Measurements from ENCODE around the gene COLEC12.

COLEC12 gene

GRCh38 chr18:532632-533031, 32.1 kb upstream of the COLEC12 start:
- Histone ChIP-seq H4K91ac (ENCODE audit: low read length) (no peak overlapping the region), H2BK12ac (ENCODE audit: low read length in 2 of 2) (no peak overlapping the region), H3K27ac (ENCODE audit: low read length, poor library complexity, severe bottlenecking) (no peak overlapping the region), H2AK5ac (ENCODE audit: low read length, severe bottlenecking) (no peak overlapping the region), H3K9ac (ENCODE audit: low read length) (no peak overlapping the region), H3K36me3 (ENCODE audit: control insufficient read depth in 1 of 2, insufficient read depth in 2 of 2, low read depth in 1 of 2, low read length in 2 of 2) (no peaks in the 10 kb centered on the region), H3K9me3 (ENCODE audit: control insufficient read depth, low read length) (no peaks in the 10 kb centered on the region), H3K18ac (ENCODE audit: low read depth in 1 of 2, low read length in 2 of 2) (no peak overlapping the region), H2AFZ (ENCODE audit: low read depth, low read length) (no peak overlapping the region), H3K23ac (ENCODE audit: low read length in 2 of 2) (no peak overlapping the region), H3K4me2 (ENCODE audit: low read length, poor library complexity, severe bottlenecking) (no peak overlapping the region), H3K79me1 (replicated peaks; ENCODE audit: low read length, poor library complexity, severe bottlenecking) (no peaks in the 10 kb centered on the region), H2BK15ac (ENCODE audit: low read depth, poor library complexity, severe bottlenecking) (no peak overlapping the region), H4K8ac (ENCODE audit: low read length) (no peak overlapping the region), H3K14ac (ENCODE audit: low read length in 2 of 2) (no peak overlapping the region), H2BK5ac (ENCODE audit: low read depth, low read length, poor library complexity, severe bottlenecking) (no peak overlapping the region), H3K4me3 (ENCODE audit: insufficient read depth in 1 of 2, low read depth in 1 of 2, low read length in 2 of 2) (no peak overlapping the region), H2BK120ac (ENCODE audit: low read depth, low read length) (no peak overlapping the region), H3K27me3 (ENCODE audit: control insufficient read depth in 1 of 2, insufficient read depth in 1 of 2, low read length in 2 of 2) (peaks cover 0 to 3% of the 10 kb centered on the region in 2 experiments), H3K4me1 (ENCODE audit: control insufficient read depth, insufficient read depth, low read depth, low read length) (no peaks in the 10 kb centered on the region), H3K4ac (ENCODE audit: low read depth in 1 of 2, low read length in 2 of 2) (no peak overlapping the region)
- DNase-seq = no peak

DNA sequence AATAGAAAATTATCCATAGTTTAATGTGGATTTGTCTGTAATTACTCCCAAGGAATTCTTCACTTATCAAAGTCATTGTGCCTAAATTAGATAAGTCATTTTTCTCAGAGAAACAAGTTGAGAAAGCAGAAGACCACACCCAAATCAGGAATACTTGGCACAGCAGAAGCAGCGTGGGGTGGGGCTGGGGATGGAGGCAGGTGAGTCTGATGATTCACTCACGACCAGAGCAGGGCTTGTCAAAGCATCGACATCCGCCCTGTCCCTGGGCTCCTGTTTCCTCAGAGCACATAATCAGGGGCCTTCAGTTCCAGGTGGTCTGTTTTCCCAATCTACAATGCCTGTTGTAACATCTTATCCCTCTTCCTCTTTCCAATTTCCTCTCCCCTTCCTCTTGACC, 31.5 kb upstream of the COLEC12 start:
- no peak overlapping the region for H3K4ac ChIP-seq (ENCODE audit: low read depth in 1 of 2, low read length in 2 of 2)
- no peak overlapping the region for H2BK12ac ChIP-seq (ENCODE audit: low read length in 2 of 2)
- H2BK5ac ChIP-seq (ENCODE audit: low read depth, low read length, poor library complexity, severe bottlenecking) = no peak overlapping the region
- no peak overlapping the region for H3K18ac ChIP-seq (ENCODE audit: low read depth in 1 of 2, low read length in 2 of 2)
- H3K79me1 ChIP-seq (replicated peaks; ENCODE audit: low read length, poor library complexity, severe bottlenecking) = no peaks in the 10 kb centered on the region
- peaks cover 0 to 3% of the 10 kb centered on the region in 2 experiments for H3K27me3 ChIP-seq (ENCODE audit: control insufficient read depth in 1 of 2, insufficient read depth in 1 of 2, low read length in 2 of 2)
- H2BK15ac ChIP-seq (ENCODE audit: low read depth, poor library complexity, severe bottlenecking) = no peak overlapping the region
- no peak overlapping the region for H4K8ac ChIP-seq (ENCODE audit: low read length)
- no peaks in the 10 kb centered on the region for H3K36me3 ChIP-seq (ENCODE audit: control insufficient read depth in 1 of 2, insufficient read depth in 2 of 2, low read depth in 1 of 2, low read length in 2 of 2)
- no peak overlapping the region for H3K14ac ChIP-seq (ENCODE audit: low read length in 2 of 2)
- H2AK5ac ChIP-seq (ENCODE audit: low read length, severe bottlenecking) = no peak overlapping the region
- H2BK120ac ChIP-seq (ENCODE audit: low read depth, low read length) = no peak overlapping the region
- peaks cover 2% of the 10 kb centered on the region for H3K4me1 ChIP-seq (ENCODE audit: control insufficient read depth, insufficient read depth, low read depth, low read length)
- 86% methylated on average over 4 of the region's 4 CpGs for WGBS
- no peak for DNase-seq
- H4K91ac ChIP-seq (ENCODE audit: low read length) = no peak overlapping the region
- H2AFZ ChIP-seq (ENCODE audit: low read depth, low read length) = no peak overlapping the region
- H3K4me3 ChIP-seq (ENCODE audit: insufficient read depth in 1 of 2, low read depth in 1 of 2, low read length in 2 of 2) = no peak overlapping the region
- H3K9ac ChIP-seq (ENCODE audit: low read length) = no peak overlapping the region
- H3K9me3 ChIP-seq (ENCODE audit: control insufficient read depth, low read length) = no peaks in the 10 kb centered on the region
- H3K23ac ChIP-seq (ENCODE audit: low read length in 2 of 2) = no peak overlapping the region
- H3K27ac ChIP-seq (ENCODE audit: low read length, poor library complexity, severe bottlenecking) = no peak overlapping the region
- H3K4me2 ChIP-seq (ENCODE audit: low read length, poor library complexity, severe bottlenecking) = no peak overlapping the region

DNA sequence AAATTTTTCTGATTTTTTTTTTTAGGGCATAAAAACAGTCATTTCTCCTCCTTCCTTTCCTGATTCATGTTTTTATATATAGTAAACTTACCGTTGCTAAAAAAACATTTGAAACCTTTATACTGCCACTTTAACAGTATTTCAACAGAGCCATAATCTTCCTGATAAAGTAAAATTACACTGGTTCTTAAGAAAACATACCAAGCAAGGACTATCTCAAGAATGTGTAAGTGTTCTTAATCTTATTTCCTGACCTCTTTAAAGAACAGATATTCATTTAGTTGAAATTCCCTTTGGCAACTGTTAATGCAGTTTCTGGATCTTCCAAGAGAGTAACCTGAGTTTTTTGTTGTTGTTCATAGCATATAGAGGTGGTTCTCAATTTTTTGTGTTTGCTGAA, 26.6 kb upstream of the COLEC12 start:
- Histone ChIP-seq H3K27ac (ENCODE audit: low read length, poor library complexity, severe bottlenecking) (peak overlapping the region; percentile 18), H3K9me3 (ENCODE audit: control insufficient read depth, low read length) (no peaks in the 10 kb centered on the region), H3K4me3 (ENCODE audit: insufficient read depth in 1 of 2, low read depth in 1 of 2, low read length in 2 of 2) (no peak overlapping the region), H3K23ac (ENCODE audit: low read length in 2 of 2) (no peak overlapping the region), H3K14ac (ENCODE audit: low read length in 2 of 2) (no peak overlapping the region), H4K91ac (ENCODE audit: low read length) (no peak overlapping the region), H3K4ac (ENCODE audit: low read depth in 1 of 2, low read length in 2 of 2) (no peak overlapping the region), H3K18ac (ENCODE audit: low read depth in 1 of 2, low read length in 2 of 2) (no peak overlapping the region), H2BK5ac (ENCODE audit: low read depth, low read length, poor library complexity, severe bottlenecking) (no peak overlapping the region), H3K4me1 (ENCODE audit: control insufficient read depth, insufficient read depth, low read depth, low read length) (peaks cover 10% of the 10 kb centered on the region), H2BK120ac (ENCODE audit: low read depth, low read length) (no peak overlapping the region), H4K8ac (ENCODE audit: low read length) (no peak overlapping the region), H3K79me1 (replicated peaks; ENCODE audit: low read length, poor library complexity, severe bottlenecking) (no peaks in the 10 kb centered on the region), H2BK15ac (ENCODE audit: low read depth, poor library complexity, severe bottlenecking) (no peak overlapping the region), H3K36me3 (ENCODE audit: control insufficient read depth in 1 of 2, insufficient read depth in 2 of 2, low read depth in 1 of 2, low read length in 2 of 2) (no peaks in the 10 kb centered on the region), H3K27me3 (ENCODE audit: control insufficient read depth in 1 of 2, insufficient read depth in 1 of 2, low read length in 2 of 2) (peaks cover 0 to 3% of the 10 kb centered on the region in 2 experiments), H2BK12ac (ENCODE audit: low read length in 2 of 2) (no peak overlapping the region), H3K4me2 (ENCODE audit: low read length, poor library complexity, severe bottlenecking) (no peak overlapping the region), H2AK5ac (ENCODE audit: low read length, severe bottlenecking) (no peak overlapping the region), H2AFZ (ENCODE audit: low read depth, low read length) (no peak overlapping the region), H3K9ac (ENCODE audit: low read length) (no peak overlapping the region)
- no CpG with 5 or more reads among the region's 1 CpG for WGBS
- no peak for DNase-seq

- H2BK12ac ChIP-seq (ENCODE audit: low read length in 2 of 2) = peak overlapping the region in 1 of 2 experiments; percentile 53
- H3K27me3 ChIP-seq (ENCODE audit: control insufficient read depth in 1 of 2, insufficient read depth in 1 of 2, low read length in 2 of 2) = peaks cover 0 to 3% of the 10 kb centered on the region in 2 experiments
- H3K9me3 ChIP-seq (ENCODE audit: control insufficient read depth, low read length) = no peaks in the 10 kb centered on the region
- no peak overlapping the region for H3K4me2 ChIP-seq (ENCODE audit: low read length, poor library complexity, severe bottlenecking)
- H3K4ac ChIP-seq (ENCODE audit: low read depth in 1 of 2, low read length in 2 of 2) = no peak overlapping the region
- DNase-seq = no peak
- no peak overlapping the region for H2AK5ac ChIP-seq (ENCODE audit: low read length, severe bottlenecking)
- no peak overlapping the region for H3K14ac ChIP-seq (ENCODE audit: low read length in 2 of 2)
- H3K36me3 ChIP-seq (ENCODE audit: control insufficient read depth in 1 of 2, insufficient read depth in 2 of 2, low read depth in 1 of 2, low read length in 2 of 2) = no peaks in the 10 kb centered on the region
- H3K4me3 ChIP-seq (ENCODE audit: insufficient read depth in 1 of 2, low read depth in 1 of 2, low read length in 2 of 2) = no peak overlapping the region
- no peak overlapping the region for H4K8ac ChIP-seq (ENCODE audit: low read length)
- no peak overlapping the region for H2BK120ac ChIP-seq (ENCODE audit: low read depth, low read length)
- H4K91ac ChIP-seq (ENCODE audit: low read length) = no peak overlapping the region
- H3K79me1 ChIP-seq (replicated peaks; ENCODE audit: low read length, poor library complexity, severe bottlenecking) = no peaks in the 10 kb centered on the region
- H2BK5ac ChIP-seq (ENCODE audit: low read depth, low read length, poor library complexity, severe bottlenecking) = no peak overlapping the region
- peaks cover 10% of the 10 kb centered on the region for H3K4me1 ChIP-seq (ENCODE audit: control insufficient read depth, insufficient read depth, low read depth, low read length)
- H3K27ac ChIP-seq (ENCODE audit: low read length, poor library complexity, severe bottlenecking) = no peak overlapping the region
- no peak overlapping the region for H3K23ac ChIP-seq (ENCODE audit: low read length in 2 of 2)
- no CpG with 5 or more reads among the region's 2 CpGs for WGBS
- H2BK15ac ChIP-seq (ENCODE audit: low read depth, poor library complexity, severe bottlenecking) = no peak overlapping the region
- no peak overlapping the region for H2AFZ ChIP-seq (ENCODE audit: low read depth, low read length)
- H3K9ac ChIP-seq (ENCODE audit: low read length) = no peak overlapping the region
- no peak overlapping the region for H3K18ac ChIP-seq (ENCODE audit: low read depth in 1 of 2, low read length in 2 of 2)
These were observed 26.2 kb upstream of the COLEC12 start for GRCh38 chr18:526681-527080.

All from mesenchymal stem cell (in vitro differentiated cells and primary cell).